Epithelial cell of proximal tubule (primary cell): ENCODE data around the gene FER. TPM values are rescaled to one million over a fixed set of nuclear protein-coding genes. Genes with fewer than 3 reads are reported as not detected.

Experiments used
- DNase-seq: peaks from one replicate; pipeline ENCODE4 v3.0.0-alpha.2; 2011; ENCODE audit warnings: low read depth
- H3K4me3 ChIP-seq: 2 replicates; pipeline ENCODE4 v1.5.1; 2011; ENCODE audit warnings: low read depth, mild to moderate bottlenecking, low read length
- total RNA-seq: library from RNA; depleted of rRNA; stranded (reverse); fragments of >200 nt; gene quantifications from 2 replicates; pipeline ENCODE4 v1.2.3, GENCODE V29; 2015
- TF ChIP-seq, protein P1 (sequence below): conservative IDR thresholded peaks from 2 replicates; pipeline ENCODE4 v1.5.1; 2012; ENCODE audit warnings: low read depth, mild to moderate bottlenecking, low read length

The FER gene
- total RNA-seq, 1 donor from 2014 or later, result 10.1 TPM

GRCh38 chr5:108935611-108936010 lies 187.9 kb downstream of the FER start:
- TF ChIP-seq, protein P1, sequence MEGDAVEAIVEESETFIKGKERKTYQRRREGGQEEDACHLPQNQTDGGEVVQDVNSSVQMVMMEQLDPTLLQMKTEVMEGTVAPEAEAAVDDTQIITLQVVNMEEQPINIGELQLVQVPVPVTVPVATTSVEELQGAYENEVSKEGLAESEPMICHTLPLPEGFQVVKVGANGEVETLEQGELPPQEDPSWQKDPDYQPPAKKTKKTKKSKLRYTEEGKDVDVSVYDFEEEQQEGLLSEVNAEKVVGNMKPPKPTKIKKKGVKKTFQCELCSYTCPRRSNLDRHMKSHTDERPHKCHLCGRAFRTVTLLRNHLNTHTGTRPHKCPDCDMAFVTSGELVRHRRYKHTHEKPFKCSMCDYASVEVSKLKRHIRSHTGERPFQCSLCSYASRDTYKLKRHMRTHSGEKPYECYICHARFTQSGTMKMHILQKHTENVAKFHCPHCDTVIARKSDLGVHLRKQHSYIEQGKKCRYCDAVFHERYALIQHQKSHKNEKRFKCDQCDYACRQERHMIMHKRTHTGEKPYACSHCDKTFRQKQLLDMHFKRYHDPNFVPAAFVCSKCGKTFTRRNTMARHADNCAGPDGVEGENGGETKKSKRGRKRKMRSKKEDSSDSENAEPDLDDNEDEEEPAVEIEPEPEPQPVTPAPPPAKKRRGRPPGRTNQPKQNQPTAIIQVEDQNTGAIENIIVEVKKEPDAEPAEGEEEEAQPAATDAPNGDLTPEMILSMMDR, result no peak
- DNase-seq, result no peak
- no peak overlapping the region for H3K4me3 ChIP-seq

DNA sequence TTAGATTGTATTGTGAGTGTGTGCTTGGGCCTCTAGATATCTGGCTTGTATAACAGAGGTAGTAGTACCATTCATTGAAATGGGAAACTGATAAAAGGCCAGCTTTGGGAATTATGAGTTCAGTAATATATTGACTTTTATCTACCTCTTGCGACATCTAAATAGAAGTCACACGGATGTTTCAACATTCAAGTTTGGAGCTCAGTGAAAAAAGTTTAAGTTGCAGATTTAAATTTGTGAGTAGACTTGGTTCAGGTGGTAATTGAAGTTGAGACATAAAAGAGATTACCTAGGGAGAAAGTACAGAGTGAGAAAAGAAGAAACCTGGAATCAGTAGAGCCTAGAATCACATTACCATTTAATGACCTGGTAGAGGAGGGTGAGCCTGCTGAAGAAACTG lies 189.5 kb downstream of the FER start:
- DNase-seq, result no peak
- TF ChIP-seq, protein P1, result no peak
- no peak overlapping the region for H3K4me3 ChIP-seq

DNA sequence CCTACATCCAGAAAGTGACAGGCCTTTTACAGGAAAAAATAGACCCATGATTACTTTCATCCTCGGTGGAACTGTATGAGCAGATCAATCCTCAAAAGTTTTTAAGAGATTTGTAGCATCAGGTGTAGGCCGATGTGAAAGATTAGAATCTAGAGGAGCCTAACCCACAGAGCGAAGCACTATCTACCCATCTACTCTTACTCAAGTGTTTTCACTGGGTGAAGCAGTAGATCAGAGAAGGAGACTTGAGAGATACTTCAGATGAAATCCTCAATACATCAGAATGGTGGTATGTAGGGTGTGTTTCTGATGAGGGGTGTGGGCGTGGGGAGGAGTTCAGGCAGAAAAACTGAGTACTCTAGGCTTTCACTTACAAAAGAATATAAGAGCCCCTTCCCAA lies 192.8 kb downstream of the FER start:
- DNase-seq, result no peak
- TF ChIP-seq, protein P1, result no peak
- H3K4me3 ChIP-seq, result no peak overlapping the region

DNA sequence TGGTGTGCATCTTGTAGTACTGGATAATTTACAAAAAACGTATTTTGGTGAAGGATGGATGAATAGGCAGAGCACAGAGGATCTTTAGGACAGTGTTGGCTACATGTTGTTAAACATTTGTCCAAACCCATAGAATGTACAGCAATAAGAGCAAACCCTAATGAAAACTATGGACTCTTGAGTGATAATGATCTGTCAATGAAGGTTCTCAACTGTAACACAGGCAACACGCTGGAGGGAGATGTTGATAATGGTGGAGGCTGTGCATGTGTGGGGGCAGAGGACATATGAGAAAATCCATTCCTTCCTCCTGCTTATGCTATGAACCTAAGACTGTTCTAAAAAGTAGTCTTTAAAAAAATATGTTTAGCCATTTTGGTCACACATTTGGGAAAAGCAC lies 194.0 kb downstream of the FER start:
- H3K4me3 ChIP-seq, result no peak overlapping the region

GRCh38 chr5:108942701-108943100 lies 195.0 kb downstream of the FER start:
- DNase-seq, result no peak
- H3K4me3 ChIP-seq, result no peak overlapping the region
- TF ChIP-seq, protein P1, result no peak

More for the DNA sequence above, 194.0 kb downstream of the FER start:
- DNase-seq, result no peak
- TF ChIP-seq, protein P1, result no peak

DNA sequence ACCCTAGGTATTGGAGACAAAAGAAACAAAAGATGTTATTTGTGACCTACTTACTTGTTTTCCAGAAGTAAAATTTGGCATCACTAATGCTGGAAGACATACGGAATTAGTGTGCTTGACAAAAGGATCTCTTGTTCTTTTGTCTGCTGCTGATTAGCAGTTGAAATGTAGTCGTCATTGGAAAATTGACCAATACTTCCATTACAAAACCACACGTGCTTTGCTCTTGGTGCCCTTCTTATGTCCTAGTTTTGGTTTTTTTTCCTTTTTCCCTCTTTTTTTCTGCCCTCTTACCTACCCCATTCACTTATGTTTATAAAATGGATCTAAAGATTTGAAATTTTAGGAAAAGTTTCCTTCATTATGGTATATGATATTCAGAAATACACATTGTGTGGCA lies 197.4 kb downstream of the FER start:
- TF ChIP-seq, protein P1, result no peak
- DNase-seq, result no peak
- H3K4me3 ChIP-seq, result no peak overlapping the region

- TF ChIP-seq, protein P1, result no peak
- no peak for DNase-seq
- H3K4me3 ChIP-seq, result no peak overlapping the region
Measured at GRCh38 chr5:108946008-108946407, 198.3 kb downstream of the FER start.
